Ascending aorta (tissue), 2 donors: ENCODE results near the gene GPATCH8. TPM values are rescaled to one million over a fixed set of nuclear protein-coding genes. Genes with fewer than 3 reads are reported as not detected.

Experiments used
- DNase-seq, 2 donors: peaks; one replicate each; pipeline ENCODE4 v3.0.0-alpha.2; 2019; ENCODE audit warnings: low spot score in 2 of 2
- H3K27ac ChIP-seq, 2 donors: fragments of 200-600 bp; sonication (generic); one replicate each; pipeline ENCODE4 v1.5.1; 2016 to 2017; ENCODE audit warnings: mild to moderate bottlenecking in 1 of 2
- H3K27me3 ChIP-seq: fragments of 200-600 bp; sonication (generic); one replicate; pipeline ENCODE4 v1.5.1; 2017
- H3K36me3 ChIP-seq, 2 donors: fragments of 200-600 bp; sonication (generic); one replicate each; pipeline ENCODE4 v1.5.1; 2016
- H3K4me1 ChIP-seq, 2 donors: fragments of 200-600 bp; sonication (generic); one replicate each; pipeline ENCODE4 v1.5.1; 2016 to 2017; ENCODE audit warnings: mild to moderate bottlenecking in 1 of 2
- H3K4me3 ChIP-seq, 2 donors: fragments of 200-600 bp; sonication (generic); one replicate each; pipeline ENCODE4 v1.5.1; 2016 to 2017; ENCODE audit warnings: mild to moderate bottlenecking in 1 of 2
- H3K9me3 ChIP-seq, 2 donors: fragments of 200-600 bp; sonication (generic); one replicate each; pipeline ENCODE4 v1.5.1; 2016
- intact Hi-C: fragments of 100-400 bp; cut with DNase I; formaldehyde crosslinking; loops from one replicate; pipeline ENCODE4 v1.15.1; 2023
- total RNA-seq: library from RNA; depleted of rRNA; stranded (reverse); fragments of >200 nt; gene quantifications from one replicate; pipeline ENCODE4 v1.1.0, GENCODE V29; 2016
- TF ChIP-seq, protein P1 (sequence below), 3 experiments: fragments of 200-600 bp in 2 of 3; fragments of 450-650 bp in 1 of 3; sonication (generic) in 2 of 3; IDR thresholded peaks; one replicate each; pipeline ENCODE4 v1.5.1; 2016 to 2019; ENCODE audit warnings: antibody characterized with exemption in 3 of 3, mild to moderate bottlenecking in 1 of 3, moderate library complexity in 1 of 3

GPATCH8 gene
- total RNA-seq, 1 donor from 2014 or later: 13.3 TPM

DNA sequence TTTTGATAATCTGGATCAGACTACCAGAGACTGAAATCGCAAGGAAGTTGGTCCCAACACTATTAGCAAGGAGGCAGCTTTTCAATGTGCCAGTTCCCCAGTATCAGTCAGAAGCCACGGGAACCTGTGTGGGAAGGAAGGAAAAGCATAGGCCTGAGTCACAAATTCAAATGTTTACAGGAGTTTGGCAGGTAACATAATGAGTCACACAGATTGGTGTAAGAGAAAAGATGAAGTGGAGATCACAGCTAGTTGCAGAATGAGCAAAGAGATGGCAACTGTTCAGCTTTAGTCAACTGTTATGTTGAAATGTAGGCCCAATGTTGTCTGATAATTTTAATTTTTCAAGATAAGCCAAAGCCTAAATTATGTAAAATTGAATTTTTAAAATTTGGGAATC lies 85.7 kb downstream of the GPATCH8 start:
- peaks cover 16 to 26% of the 10 kb centered on the region in 2 donors for H3K36me3 ChIP-seq
- no peaks in the 10 kb centered on the region for H3K4me1 ChIP-seq
- TF ChIP-seq, protein P1, sequence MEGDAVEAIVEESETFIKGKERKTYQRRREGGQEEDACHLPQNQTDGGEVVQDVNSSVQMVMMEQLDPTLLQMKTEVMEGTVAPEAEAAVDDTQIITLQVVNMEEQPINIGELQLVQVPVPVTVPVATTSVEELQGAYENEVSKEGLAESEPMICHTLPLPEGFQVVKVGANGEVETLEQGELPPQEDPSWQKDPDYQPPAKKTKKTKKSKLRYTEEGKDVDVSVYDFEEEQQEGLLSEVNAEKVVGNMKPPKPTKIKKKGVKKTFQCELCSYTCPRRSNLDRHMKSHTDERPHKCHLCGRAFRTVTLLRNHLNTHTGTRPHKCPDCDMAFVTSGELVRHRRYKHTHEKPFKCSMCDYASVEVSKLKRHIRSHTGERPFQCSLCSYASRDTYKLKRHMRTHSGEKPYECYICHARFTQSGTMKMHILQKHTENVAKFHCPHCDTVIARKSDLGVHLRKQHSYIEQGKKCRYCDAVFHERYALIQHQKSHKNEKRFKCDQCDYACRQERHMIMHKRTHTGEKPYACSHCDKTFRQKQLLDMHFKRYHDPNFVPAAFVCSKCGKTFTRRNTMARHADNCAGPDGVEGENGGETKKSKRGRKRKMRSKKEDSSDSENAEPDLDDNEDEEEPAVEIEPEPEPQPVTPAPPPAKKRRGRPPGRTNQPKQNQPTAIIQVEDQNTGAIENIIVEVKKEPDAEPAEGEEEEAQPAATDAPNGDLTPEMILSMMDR (IDR thresholded peaks at IDR 0.05): no peak
- intact Hi-C loops: no loop called here
- DNase-seq: no peak
- no peaks in the 10 kb centered on the region for H3K9me3 ChIP-seq
- no peak overlapping the region for H3K27ac ChIP-seq
- no peak overlapping the region for H3K4me3 ChIP-seq
- H3K27me3 ChIP-seq: no peaks in the 10 kb centered on the region

DNA sequence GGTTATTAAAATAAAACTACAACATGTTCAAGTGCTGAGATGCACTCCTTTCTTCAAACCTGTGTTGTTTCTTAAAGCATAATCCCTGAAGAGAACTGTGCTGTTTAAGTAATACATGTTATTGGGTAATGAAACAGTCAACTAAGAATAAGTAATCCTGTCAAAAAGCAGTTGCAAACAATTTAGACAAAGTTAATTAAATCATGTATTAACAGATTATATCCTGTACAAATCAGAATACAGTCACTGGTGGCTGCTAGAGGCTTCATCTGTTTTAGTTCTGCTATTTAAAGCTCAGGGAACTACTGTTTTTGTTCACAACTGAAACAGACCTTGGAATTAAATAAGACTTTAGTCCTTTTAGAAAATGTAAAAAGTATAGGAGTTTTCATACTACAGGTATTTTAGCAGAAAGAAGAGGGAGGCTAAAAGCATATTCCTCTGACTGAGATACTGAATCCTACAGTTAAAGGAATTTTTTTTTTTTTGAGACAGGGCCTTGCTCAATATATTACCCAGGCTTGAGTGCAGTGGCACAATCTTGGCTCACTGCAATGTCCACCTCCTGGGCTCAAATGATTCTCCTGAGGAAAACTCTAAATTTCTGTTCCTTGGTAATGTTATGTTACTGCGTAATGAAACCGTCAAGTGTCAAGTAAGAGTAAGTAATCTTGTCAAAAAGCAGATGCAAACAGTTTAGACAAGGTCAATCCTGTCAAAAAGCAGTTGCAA lies 86.5 kb downstream of the GPATCH8 start:
- Histone ChIP-seq H3K27ac (no peak overlapping the region), H3K9me3 (no peaks in the 10 kb centered on the region), H3K4me1 (no peaks in the 10 kb centered on the region), H3K36me3 (peaks cover 16 to 25% of the 10 kb centered on the region in 2 donors), H3K27me3 (no peaks in the 10 kb centered on the region), H3K4me3 (no peak overlapping the region)
- DNase-seq: no peak
- TF ChIP-seq, protein P1 (IDR thresholded peaks at IDR 0.05): no peak
- intact Hi-C loops: no loop called here

DNA sequence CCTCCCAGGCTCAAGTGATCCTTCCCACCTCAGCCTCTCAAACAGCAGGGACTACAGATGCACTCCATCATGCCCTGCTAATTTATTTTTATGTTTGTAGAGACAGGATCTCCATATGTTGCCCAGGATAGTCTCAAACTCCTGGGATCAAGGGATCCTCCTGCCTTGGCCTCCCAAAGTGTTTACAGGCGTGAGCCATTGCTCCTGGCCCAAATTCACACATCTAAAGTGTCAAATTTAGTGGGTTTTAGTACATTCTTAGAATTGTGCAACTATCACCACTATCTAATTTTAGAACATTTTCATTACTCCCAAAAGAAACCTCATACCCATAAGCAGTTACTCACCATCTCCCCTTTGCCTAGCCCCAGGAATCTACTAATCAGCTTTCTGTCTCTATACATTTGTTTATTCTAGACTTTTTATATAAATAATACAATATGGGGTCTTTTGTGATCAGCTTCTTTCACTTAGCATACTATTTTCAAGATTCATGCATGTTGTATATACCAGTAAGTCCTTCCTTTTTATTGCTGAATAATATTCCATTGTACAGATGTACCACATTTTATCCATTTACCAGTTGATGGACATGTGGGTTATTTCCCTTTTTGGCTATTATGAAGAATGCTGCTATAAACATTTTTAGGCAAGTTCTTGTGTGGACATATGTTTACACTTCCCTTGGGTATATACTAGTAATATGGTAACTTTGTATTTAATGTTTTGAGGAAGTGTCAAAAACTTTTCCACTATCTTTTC lies 88.6 kb downstream of the GPATCH8 start:
- Histone ChIP-seq H3K9me3 (no peaks in the 10 kb centered on the region), H3K4me1 (no peaks in the 10 kb centered on the region), H3K36me3 (peaks cover 12 to 17% of the 10 kb centered on the region in 2 donors), H3K4me3 (no peak overlapping the region), H3K27ac (no peak overlapping the region), H3K27me3 (no peaks in the 10 kb centered on the region)
- intact Hi-C loops: no loop called here
- TF ChIP-seq, protein P1 (IDR thresholded peaks at IDR 0.05): no peak
- no peak for DNase-seq

GRCh38 chr17:44409309-44410028 lies 93.7 kb downstream of the GPATCH8 start:
- Histone ChIP-seq H3K9me3 (no peaks in the 10 kb centered on the region), H3K36me3 (peaks cover 10 to 14% of the 10 kb centered on the region in 2 donors), H3K27me3 (no peaks in the 10 kb centered on the region), H3K27ac (no peak overlapping the region), H3K4me1 (no peaks in the 10 kb centered on the region), H3K4me3 (no peak overlapping the region)
- TF ChIP-seq, protein P1 (IDR thresholded peaks at IDR 0.05): no peak
- intact Hi-C loops: no loop called here
- DNase-seq: no peak

DNA sequence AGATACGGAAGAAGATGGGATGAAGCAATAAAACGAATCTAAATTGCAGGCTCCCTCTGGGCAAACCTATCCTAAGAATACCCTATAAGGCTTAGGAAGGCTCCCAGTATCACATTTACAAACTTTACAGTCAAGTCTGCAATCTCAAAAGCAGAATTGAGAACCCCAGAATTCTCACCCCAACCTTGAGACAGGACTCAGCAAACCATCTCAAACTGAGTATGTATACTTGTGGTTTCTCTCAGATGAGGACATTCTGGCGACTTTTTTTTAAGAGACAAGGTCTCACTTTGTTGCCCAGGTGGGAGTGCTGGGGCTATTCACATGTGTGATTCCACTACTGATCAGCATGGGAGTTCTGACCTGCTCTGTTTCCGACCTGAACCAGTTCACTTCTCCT lies 94.4 kb downstream of the GPATCH8 start:
- Histone ChIP-seq H3K27ac (no peak overlapping the region), H3K27me3 (no peaks in the 10 kb centered on the region), H3K4me3 (no peak overlapping the region), H3K36me3 (peaks cover 11 to 21% of the 10 kb centered on the region in 2 donors), H3K9me3 (no peaks in the 10 kb centered on the region), H3K4me1 (no peaks in the 10 kb centered on the region)
- intact Hi-C loops: no loop called here
- TF ChIP-seq, protein P1 (IDR thresholded peaks at IDR 0.05): no peak
- no peak for DNase-seq
